Activated CD4-positive, alpha-beta T cell treated with anti-CD3 and anti-CD28 coated beads, Interleukin-2, Interleukin-6, amounts not matched to agents 100 ng/mL and 50 ng/mL, durations not matched to agents 16 hours and 8 hours (primary cell): ENCODE results near the gene NOD1.
A peak's percentile ranks its signal among the peaks of the same experiment; 100 is the strongest.
"Not testable (repeated sequence)": the region's sequence is repeated elsewhere in the genome, so short reads cannot be mapped to it uniquely, and the experiment has no call there.

Source experiments
- DNase-seq: peaks from one replicate; pipeline ENCODE4 v3.0.0-alpha.2; 2020

NOD1 gene

DNA sequence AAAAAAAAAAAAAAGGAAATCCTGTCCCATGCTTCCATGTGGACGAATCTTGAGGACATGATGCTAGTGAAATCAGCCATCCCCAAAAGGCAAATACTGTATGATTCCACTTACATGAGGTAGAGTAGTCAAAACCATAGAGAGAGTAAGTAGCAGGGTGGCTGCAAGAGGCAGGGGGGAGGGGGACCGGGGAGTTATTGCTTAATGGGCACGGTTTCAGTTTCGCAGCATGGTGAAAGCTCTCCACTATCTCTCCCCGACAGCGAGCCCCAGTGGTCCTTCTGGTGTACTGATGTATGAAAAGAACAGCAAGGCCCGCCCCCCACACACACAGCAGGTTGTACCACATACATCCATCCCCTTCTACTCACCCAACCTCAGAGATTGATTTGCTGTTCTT lies 32.8 kb downstream of the NOD1 start:
- DNase-seq, result peak; percentile 75

DNA sequence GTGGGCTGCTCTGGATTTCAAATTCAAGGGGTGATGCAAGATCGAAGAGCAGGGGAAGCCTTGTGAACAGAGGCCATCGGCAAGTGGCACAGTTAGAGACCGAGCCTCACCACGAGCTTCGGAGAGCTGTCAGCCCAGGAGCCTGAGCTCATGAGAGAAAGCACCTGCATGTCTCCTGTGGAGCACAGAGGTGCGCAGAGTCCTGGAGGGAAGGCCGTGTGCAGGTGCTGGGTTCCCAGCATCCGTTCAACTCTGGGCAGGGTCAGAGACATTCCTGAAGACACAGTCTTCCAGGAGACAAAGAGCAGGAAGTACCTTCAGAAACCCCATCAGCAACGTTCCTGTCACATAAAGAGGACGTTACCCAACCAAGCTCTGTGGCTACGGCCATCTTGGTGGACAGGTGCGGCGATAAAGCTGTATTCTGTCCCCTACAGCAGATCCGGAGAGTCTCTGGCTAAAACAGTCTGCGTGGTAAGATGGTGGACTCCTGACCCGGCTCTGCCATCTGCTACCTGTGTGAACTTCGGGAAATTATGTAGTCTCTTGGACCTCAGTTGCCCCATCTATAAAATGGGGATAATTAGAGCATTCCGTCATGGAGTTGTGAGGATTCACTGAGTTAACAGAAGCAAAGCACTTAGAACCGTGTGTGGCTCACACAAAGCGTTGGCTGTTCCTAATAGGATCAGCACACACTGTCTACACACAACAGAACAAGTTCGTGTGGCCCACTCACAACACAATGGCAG lies 40.6 kb downstream of the NOD1 start:
- DNase-seq, result no peak

DNA sequence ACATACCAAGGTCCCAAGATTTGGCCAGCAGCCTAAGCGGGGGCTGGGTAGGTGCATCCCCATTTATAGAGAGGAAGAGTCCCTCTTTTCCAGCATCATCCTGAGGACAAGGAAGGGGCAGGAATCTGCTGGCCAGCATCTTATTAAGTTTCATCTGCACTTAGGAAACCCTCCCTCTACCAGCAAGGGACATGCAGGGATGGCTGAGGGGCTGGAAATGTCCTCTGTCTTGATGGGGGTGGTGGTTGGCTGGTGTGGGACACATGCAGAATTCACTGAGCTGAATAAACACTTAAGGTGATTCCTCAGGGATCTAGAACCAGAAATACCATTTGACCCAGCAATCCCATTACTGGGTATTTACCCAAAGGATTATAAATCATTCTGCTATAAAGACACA lies 42.1 kb downstream of the NOD1 start:
- DNase-seq, result no peak

DNA sequence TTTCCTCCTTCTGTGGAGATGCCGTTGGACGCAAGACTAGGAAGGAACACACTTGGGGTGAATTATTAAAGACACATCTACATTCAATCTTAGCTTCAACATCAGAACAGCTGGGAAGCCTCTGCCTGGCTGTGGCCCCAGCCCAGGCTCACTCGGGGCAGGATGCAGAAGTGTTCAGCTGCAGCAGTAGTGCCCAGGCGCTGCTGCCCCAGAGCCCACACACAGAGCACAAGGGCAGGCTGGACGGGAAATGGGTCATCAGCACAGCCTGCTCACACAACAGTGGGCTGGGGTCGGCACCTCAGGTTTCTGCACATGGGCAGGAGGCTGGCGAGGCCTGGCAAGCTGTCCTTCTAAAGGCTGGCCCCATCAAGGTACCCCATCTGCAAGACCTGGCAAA lies 42.5 kb downstream of the NOD1 start:
- no peak for DNase-seq

DNA sequence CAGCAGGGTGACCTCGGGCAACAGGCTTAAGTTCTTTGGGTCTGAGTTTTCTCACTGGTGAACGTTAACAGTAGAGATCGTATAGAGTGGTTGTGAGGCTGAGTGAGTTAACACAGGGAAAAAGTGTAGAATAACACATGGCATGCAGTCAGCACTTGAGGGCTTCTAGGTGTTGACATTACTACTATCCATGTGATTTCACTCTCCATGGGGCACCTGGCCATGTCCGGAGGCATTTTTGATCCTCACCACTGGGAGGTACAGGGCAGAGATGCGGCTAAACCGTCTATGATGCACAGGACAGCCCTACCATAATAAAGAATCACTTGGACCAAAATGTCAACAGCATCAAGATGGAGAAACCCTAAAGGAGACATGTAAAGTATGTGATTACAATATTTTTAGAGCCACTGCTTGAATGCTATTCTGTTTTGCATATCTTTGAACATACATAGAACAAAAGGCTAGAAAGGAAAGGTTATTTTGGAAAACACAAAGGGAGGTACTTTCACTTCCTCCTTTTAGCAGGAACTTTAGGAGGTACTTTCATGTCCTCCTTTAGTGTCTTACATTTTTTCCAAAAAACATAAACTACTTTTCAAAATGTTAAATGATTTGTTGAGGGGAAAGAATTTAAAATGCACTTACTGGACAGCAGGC lies 44.3 kb downstream of the NOD1 start:
- DNase-seq, result no peak

DNA sequence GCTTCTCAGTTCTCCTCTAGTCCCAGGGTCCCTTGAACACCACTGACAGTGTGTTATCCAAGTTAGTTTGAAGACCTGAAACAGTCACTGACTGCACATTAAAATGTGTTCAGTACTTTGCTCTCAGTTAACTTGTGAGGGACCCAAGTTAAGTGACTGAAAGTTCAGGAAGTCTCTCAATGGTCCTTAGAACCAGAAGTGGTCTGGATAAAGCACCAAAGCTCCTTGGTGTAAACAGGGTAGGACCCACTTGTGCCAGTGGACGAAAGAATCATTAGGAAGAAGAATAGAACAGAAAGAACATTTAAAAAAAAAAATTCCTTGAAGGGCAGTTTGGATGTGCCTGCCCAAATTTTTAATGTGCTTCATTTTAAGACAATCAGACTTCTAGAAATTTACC lies 45.1 kb downstream of the NOD1 start:
- DNase-seq, result no peak

DNA sequence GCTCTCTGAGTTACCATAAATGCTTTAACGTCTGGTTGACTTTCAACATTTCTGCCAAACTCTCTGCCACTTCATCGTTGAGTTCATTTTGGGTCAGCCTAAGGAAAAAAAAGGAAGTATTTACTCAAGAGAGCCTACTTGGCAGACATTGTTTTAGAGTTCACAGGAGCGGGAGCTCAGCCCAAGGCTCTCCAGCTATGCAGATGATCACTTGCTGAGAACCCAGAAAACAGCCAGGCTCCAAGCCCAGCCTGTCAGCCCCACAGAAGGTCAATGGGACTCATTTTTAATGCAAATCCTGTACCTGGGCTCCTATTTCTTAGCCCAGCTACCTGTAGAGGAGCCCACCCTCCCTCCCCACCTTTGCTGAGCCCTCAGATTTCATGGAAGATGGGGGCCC lies 45.5 kb downstream of the NOD1 start:
- DNase-seq, result no peak

DNA sequence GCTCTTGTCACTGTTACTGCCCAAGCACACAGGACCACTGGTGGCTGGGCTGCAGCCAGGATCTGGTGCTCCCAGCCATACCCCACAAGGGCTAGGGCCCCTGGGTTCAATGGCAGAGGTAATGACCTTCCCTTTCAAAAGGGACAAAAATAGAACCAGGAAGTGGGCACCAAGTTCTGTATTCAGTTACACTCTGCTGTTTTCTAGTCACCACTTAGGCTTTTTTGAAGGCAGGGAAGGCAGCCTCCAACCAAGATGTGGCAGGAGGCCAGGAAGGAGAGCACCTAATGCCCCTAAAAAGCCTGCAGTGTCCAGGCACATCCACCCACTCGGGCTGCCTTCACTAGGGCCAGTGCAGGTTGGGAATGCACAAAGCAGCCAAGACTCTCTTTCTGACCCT lies 47.8 kb downstream of the NOD1 start:
- DNase-seq, result no peak

DNA sequence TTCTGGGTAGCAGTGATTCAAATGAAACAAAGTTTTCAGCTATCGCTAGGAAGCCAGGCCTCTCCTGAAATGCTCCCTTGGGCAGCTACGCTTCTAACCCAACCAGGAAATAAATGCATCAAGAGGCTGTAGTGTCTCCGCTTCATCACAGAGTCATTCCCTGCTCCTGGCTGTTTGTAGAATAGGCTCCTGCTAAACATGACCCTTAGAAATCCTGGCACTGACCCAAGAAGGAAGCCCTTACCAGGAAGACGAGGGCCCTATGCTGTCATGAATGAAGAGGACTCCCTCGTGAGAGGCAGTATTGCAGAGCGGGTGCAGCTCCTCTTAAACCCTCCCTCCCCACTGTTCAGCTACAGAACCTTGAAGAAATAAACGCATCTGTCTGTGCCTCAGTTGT lies 48.3 kb downstream of the NOD1 start:
- DNase-seq, result no peak

DNA sequence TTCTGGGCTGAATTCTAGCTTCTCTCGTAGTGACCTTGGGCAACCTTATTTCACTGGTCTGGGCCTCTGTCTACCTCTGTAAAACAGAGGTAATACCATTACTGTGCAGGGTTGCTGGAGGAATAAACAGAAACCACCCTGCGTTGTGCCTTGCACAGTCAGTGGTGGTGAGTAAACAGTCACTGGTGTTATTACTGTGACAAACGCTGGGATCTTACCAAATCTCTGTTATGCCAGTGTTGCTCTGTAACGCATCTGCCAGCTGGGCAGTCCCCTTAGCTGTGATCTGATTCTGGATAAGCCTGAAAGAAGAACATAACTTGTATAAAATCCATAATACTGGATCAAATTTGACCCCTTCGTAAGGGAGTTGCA lies 49.4 kb downstream of the NOD1 start:
- DNase-seq, result no peak

DNA sequence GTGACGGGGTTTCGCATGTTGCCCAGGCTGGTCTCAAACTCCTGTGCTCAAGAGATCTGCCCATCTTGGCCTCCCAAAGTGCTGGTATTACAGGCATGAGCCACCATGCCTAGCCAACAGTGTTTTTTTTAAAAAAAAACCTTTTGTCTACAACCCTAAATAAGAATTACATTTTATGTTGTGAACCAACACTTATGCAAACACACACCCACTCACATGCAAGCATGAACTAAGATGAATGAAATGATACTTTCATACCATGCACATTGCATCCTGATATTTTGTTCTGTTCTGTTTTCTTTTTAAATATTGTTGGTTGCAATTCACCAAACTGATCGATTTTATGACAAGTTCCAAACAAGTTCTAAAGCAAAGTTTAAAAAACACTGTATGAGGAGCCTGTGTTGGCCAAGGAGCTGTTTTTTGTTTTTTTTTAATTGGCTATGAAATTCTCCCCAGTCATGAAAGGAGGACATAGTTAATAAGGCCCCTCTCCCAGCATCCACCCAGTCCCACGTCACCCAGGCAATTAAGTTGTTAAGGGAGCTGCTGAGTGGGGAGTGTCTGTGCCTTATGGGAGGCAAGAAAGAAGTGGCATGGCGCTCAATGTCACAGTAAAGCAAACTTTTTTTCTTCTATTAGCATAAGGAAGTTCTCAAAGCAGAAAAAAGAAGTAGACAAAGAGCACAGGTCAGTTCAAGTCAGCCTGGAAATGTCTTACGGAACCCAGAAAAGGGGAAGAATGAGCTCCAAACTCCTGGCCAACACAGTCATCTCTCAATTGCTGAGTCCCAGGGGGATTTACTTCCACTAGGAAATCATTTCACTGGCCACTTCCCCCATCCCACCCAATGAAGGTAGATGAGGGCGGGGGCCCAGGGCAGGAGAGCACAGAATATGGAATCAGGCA lies 50.1 kb downstream of the NOD1 start:
- no peak for DNase-seq

DNA sequence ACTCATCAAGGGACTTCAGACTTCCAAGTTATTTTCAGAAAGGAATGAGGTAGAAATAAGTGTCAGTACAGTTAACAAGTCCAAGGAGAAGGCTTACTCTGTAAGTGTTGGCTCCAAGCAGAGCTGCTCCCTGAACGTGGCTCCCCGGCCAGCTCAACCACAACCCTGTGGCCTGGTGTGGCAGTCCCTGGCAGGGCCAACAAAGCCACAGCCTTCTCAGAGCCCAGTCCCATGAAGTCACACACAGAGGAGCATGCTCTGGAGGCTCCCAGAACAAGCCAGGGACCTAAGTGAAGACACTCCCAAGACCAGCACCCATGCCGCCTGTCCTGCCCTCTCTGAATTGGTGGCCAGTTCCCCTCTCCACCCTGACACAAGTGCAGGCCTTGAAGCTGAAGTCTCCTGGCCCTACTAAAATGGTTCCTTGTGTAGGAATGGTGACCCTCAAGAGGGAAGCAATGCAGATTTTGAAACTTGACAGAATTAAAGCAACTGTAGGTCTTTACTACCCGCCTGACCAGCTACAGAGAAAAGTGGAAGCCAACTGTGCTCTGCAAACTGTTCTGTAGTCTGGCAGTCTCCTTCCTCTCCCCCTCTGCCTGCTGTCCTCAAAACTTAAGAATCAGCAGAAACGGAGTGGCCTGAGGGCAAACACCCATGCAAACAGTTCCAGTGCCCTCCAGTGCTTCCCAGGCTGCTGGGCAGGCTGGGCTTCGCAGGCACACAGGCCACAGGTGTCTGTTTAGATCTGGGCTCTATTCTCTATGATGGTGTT lies 51.1 kb downstream of the NOD1 start:
- DNase-seq, result no peak

DNA sequence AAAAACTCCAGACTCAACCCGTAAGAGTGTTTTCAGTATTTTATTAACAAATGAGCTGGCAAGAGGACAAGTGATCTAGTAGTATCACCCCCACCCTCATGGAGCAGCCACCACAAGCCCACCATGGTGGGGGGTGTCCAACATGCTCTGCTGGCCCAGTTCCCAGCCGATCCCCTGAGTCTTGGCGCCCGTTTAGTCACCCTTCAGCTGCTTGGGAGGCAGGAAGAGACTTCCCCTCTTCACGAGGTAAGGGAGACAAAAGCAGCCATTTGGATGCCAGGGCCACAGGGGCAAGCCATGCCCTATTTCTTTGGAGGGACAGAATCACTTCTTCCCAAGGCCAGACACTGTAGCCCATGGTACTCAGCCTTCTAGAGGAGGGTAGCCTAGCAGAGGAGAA lies 54.1 kb downstream of the NOD1 start:
- DNase-seq, result no peak

DNA sequence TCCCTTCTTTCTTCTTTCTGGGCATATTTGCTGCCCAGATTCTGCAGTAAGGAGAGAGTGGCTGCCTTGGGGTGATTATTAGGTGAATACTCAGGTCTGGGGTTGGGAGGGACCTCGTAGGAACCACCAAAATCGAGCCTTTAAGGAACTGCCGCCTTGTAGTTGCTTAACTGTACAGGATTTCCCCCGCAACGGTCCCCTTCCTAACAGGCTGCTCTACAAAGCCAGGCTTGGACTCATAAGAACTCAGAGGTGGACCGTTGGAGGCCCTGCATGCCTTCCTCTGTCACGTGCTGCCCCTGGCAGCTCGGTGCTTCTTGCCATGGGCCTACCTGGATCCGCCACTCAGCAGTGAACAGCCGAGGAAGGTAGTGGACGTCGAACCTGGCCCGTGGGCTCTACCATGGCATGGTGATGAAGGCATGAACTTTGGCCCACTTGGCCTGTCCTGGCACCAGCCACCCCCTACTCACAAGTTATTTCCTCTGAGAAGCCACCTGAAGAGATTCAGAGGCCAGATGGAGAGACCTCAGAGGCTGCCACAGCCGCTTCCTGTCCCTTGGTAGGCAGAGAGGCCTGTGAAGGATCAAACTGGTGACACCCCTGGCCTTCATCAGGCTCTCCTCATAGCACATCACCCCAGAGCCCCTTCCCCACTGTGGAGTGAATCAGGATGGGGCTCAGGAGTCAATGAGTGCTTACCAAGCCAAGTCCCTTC lies 54.6 kb downstream of the NOD1 start:
- no peak for DNase-seq

DNA sequence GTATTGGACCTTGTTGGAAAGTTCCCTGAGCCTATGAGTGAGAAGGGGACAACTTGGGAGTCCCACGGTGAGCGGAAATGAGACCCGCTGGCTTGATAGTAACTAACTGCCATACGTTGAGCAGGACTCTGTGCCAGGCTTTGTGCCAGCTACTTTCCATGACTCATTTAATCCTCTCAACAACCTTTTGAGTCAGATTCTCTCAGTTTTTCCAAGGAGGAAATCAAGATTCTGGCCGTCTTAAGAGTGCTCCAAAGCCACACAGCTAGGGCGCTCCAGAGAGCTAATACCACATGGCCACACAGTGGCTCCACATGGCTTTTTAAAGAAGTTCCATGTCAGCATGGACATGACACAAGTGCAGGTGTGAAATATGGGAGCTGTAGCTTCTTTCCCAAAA lies 55.7 kb downstream of the NOD1 start:
- peak; percentile 3 for DNase-seq

DNA sequence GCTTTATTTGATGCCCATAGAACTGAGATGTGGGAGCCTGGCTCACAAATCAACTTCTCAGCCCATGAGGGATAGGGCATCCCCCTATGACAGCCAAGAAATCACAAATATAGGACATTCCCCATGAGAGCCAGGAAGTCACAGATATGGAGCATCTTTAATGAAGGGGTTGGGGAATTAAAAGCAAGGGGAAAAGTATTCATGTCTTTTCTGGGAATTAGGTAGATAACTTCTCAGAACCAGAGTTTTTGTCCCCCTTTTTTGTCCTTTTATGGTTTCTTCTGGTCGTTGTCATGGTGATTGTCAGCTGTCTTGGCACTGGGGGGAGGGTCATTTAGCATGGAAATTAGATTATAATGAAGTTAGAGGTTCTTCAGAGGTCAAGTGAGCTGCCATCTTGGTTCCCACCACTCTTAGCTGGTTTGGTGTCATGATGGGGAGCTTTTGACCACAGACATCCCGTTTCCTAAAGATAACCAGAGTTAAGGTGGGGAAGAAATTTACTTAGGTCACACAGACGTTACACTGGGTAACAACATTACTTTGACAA lies 56.9 kb downstream of the NOD1 start:
- DNase-seq, result no peak

DNA sequence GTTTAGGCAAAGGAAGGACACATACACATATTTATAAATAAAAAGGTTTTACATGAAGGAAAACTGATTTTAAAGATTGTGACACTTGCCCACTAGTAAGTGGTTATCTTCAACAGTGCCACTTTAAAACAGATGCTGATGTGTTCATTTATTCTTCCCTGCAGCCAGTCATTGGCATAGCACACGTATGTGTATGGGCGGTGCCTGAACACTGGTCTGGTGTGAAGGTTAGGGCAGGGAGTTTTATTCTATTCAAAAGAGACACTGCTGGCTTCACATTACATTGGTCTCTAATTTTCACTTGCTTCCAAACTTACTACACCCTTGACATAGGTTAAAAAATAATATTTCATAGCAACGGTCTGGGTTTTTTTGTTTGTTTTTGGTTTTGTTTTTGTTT lies 57.9 kb downstream of the NOD1 start:
- no peak for DNase-seq

DNA sequence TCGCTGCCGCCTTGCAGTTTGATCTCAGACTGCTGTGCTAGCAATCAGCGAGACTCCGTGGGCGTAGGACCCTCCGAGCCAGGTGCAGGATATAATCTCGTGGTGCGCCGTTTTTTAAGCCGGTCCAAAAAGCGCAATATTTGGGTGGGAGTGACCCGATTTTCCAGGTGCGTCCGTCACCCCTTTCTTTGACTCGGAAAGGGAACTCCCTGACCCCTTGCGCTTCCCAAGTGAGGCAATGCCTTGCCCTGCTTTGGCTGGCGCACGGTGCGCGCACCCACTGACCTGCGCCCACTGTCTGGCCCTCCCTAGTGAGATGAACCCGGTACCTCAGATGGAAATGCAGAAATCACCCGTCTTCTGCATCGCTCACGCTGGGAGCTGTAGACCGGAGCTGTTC lies 58.5 kb downstream of the NOD1 start:
- not testable (repeated sequence) for DNase-seq

DNA sequence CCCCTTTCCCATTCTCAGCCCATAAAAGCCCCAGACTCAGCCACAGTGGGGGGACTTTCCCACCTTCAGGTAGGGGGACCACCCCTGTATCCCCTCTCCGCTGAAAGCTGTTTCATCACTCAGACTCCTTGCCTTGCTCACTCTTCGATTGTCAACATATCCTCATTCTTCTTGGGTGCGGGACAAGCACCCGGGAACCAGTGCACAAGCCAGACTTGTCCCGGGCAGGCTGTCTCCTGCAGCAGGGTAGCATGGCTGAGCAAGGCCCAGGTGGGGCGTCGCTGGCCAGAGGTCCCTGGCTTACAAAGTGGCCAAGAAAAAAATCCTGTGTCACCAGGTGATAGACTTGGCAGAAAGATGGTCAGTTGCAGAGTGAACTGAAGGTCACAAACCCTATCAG lies 64.7 kb downstream of the NOD1 start:
- no peak for DNase-seq

DNA sequence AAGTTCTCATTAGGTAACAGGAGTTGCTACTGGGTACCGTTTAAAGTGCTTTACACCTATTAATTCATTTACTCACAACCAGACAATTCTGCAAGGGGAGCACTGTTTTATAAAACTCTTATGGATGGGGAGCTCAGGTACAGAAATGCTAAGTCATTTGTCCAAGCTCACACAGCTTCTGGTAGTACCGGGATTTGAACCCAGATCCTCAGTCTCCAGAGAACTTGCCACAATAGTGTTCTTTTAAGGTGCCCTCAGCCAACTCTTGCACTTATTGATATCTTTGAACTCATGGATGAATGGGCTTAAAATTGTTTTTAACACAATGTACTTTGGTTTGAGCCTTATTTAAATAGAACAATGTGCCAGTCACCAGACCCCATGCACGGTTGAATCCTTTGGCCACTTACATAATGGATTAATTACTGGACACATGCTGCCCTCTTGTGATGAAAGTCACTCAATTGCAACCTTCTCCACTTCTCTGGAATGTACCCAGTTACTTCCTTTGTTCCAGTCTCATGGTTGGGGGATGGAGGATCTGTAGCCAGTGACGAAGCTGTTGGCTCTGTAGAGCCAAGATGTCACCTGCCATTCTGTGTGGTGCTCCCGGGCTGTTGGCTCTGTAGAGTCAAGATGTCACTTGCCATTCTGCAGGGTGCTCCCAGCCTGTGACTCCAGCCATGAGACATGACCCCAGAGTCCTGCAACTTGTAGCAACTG lies 65.6 kb downstream of the NOD1 start:
- DNase-seq, result peak; percentile 24

DNA sequence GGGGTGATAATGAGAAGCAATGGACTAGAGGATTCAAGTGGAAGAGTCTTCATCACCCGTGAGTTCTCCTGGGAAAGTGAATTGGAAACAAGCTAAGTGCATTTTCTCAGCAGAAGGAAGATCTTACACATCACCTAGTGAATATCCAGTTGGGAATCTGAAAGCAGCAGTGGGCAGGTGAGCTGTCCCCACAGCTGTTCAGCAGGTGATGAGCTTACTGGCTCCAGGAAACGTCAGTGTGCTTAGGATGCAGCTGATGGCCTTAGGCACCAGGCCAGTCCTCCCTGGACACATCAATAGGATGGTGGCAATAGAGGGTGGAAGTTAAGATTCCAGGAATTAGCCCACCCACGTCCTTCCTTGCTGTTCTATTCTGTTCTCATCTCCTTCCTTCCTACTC lies 66.7 kb downstream of the NOD1 start:
- DNase-seq, result no peak
